H1 (cell line): ENCODE results near the gene TRAF4. TPM values are rescaled to one million over a fixed set of nuclear protein-coding genes. Genes with fewer than 3 reads are reported as not detected.
A peak's percentile ranks its signal among the peaks of the same experiment; 100 is the strongest.

Source experiments
- CBX8 ChIP-seq: fragments of 300-800, 300-1000 bp; sonication (generic); IDR thresholded peaks from 2 replicates; pipeline ENCODE4 v1.7.1; 2016; ENCODE audit warnings: low read depth, low read length, borderline replicate concordance
- KDM4A ChIP-seq: IDR thresholded peaks from one replicate; pipeline ENCODE4 v1.7.1; 2012; ENCODE audit warnings: low read depth, mild to moderate bottlenecking, moderate library complexity, low read length, inconsistent platforms; ENCODE audit not compliant: severe bottlenecking
- KDM5A ChIP-seq: fragments of 200-600 bp; IDR thresholded peaks from 2 replicates; pipeline ENCODE4 v1.7.1; 2012; ENCODE audit warnings: mild to moderate bottlenecking, low read length, inconsistent platforms, mixed read lengths
- POU5F1 ChIP-seq: IDR thresholded peaks from 2 replicates; pipeline ENCODE4 v1.6.1; 2011; ENCODE audit warnings: low read depth, mild to moderate bottlenecking, low read length, moderate library complexity
- SIRT6 ChIP-seq: IDR thresholded peaks from one replicate; pipeline ENCODE4 v1.7.1; 2012; ENCODE audit warnings: low read length, inconsistent platforms
- TEAD4 ChIP-seq: IDR thresholded peaks from 2 replicates; pipeline ENCODE4 v1.6.1; 2012; ENCODE audit warnings: low read depth, low read length, inconsistent platforms, mixed read lengths
- polyA plus RNA-seq, 7 experiments: library from polyadenylated mRNA; depleted of rRNA in 3 of 7; stranded (reverse) in 5 of 7; unstranded in 2 of 7; fragments of >200 nt in 5 of 7; fragments of 200-250 nt in 2 of 7; gene quantifications; 1 replicate in 5 of 7; 2 replicates in 1 of 7; 4 replicates in 1 of 7; pipeline versions ENCODE4 v1.2.1 to v1.2.3, GENCODE V29; 2011 to 2013; ENCODE audit warnings: missing spikeins in 2 of 7, mixed read lengths in 2 of 7
- total RNA-seq: library from RNA; stranded (reverse); fragmentation: NEBNext Ultra II Directional; extraction: Animal tissue kit (Norgen Biotek cat#: 25700); gene quantifications from 2 replicates; pipeline ENCODE4 v1.2.1, GENCODE V29; 2021

Gene TRAF4
- total and polyA plus RNA-seq, 2 of the 8 experiments (the other 6 are each of a cell fraction or from before 2014, with no cell fraction given): 167 to 170 TPM

DNA sequence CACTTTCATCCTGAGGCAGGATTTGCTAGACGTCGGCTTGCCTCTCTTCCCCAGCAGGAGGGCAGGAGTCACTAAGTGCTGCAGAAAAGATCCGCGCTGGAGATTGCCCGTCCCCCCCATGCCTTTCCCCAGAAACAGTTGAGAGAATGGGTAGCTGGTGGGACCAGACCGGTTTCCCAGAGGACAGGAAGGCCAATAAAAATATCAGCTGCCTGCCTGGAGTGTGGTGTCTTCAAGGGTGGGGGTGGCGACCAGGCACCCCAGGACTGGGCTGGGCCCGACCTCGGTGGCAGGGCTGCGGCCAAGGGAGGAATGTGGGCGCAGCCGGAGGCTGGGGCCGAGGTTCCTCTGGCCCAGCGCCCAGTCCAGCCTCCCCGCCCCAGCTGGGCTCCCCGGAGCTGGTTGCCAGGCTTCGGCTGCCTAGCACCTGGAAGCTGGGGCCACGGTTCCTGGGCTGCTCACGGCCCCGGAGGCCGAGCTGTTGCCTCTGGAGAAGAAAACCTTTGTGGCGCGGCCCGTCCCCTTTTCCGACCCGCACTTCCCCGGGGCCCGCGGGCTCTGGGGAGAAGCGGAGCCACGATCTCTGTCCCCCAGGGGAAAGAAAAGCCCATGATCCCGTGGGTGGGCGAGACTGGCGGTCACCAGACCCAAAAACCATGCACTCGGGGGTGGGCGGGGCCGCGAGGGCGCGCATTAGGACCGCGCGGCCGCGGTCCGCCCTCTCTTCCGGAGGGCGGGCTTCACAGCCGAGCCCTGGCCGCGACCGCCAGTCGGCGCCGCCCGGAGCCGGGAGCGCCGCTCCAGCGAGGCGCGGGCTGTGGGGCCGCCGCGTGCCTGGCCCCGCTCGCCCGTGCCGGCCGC is at the start of gene TRAF4 (continued):
- TF ChIP-seq SIRT6: no peak
- no peak for TF ChIP-seq CBX8
- no peak for TF ChIP-seq KDM4A
- TF ChIP-seq KDM5A: no peak
- TF ChIP-seq POU5F1: no peak
- TF ChIP-seq TEAD4: 0 out of 2 replicates have a peak, but pooled peaks have one; percentile 15
